MG63 (cell line): ENCODE data around the gene RAC3. TPM values are rescaled to one million over a fixed set of nuclear protein-coding genes. Genes with fewer than 3 reads are reported as not detected.
A peak's percentile ranks its signal among the peaks of the same experiment; 100 is the strongest.

ENCODE experiments used
- DNase-seq: peaks from one replicate; pipeline ENCODE4 v3.0.0-alpha.2; 2020
- H3K27me3 ChIP-seq: fragments of 250-450 bp; sonication (Bioruptor Pico); 2 replicates; pipeline ENCODE4 v1.5.1; 2020; ENCODE audit warnings: mild to moderate bottlenecking, moderate library complexity
- H3K36me3 ChIP-seq: fragments of 250-450 bp; sonication (Bioruptor Pico); 2 replicates; pipeline ENCODE4 v1.5.1; 2020; ENCODE audit warnings: mild to moderate bottlenecking, moderate library complexity
- H3K4me3 ChIP-seq: fragments of 250-450 bp; sonication (Bioruptor Pico); 2 replicates; pipeline ENCODE4 v1.5.1; 2020; ENCODE audit warnings: mild to moderate bottlenecking, moderate library complexity
- H3K9me3 ChIP-seq: fragments of 250-450 bp; sonication (Bioruptor Pico); 2 replicates; pipeline ENCODE4 v1.5.1; 2020; ENCODE audit warnings: mild to moderate bottlenecking, moderate library complexity
- total RNA-seq: library from RNA; depleted of rRNA; stranded (reverse); fragments of >200 nt; shearing (Covaris generic); gene quantifications from 2 replicates; pipeline ENCODE4 v1.2.3, GENCODE V29; 2014; ENCODE audit warnings: low replicate concordance

The RAC3 gene
- total RNA-seq, 1 experiment from 2014 or later = 18.4 TPM

GRCh38 chr17:82018152-82018988 is 13.1 kb upstream of the RAC3 start:
- no peaks in the 10 kb centered on the region for H3K9me3 ChIP-seq
- no peak for DNase-seq
- peaks cover 21% of the 10 kb centered on the region for H3K36me3 ChIP-seq
- no peak overlapping the region for H3K4me3 ChIP-seq
- no peaks in the 10 kb centered on the region for H3K27me3 ChIP-seq

DNA sequence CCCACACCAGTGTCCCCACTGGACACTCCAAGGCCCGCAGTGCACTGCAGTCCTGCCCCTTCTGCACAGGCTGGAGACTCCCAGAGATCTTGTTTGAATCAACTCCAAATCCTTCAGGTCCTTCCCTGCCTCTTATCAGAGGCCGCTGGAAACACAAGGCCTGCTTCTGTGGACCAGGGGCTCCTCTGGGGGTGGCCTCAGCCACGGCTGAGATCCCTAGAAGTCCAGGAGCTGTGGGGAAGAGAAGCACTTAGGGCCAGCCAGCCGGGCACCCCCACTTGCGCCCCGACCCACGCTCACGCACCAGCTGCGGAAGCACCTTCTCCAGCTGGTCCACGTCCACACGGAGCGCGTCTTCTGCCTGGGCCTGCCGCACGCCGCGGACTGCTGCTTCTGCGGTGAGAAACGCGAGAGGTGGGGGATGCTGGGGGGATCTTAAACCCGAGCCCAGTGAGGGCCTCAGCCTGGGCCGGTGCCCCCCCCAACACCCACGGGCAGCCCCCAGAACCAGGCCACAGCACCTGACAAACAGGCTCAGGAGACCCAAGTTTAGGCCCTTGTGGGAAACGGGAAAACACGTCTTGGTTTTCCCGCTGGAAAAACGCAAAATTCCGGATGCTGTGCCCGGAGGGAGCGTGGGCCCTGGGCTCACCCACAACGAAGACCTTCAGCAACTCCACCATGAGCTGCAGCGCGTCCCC is 12.3 kb upstream of the RAC3 start:
- Histone ChIP-seq H3K9me3 (no peaks in the 10 kb centered on the region), H3K4me3 (no peak overlapping the region), H3K27me3 (no peaks in the 10 kb centered on the region), H3K36me3 (peaks cover 21% of the 10 kb centered on the region)
- DNase-seq = no peak

- Histone ChIP-seq H3K9me3 (no peaks in the 10 kb centered on the region), H3K4me3 (no peak overlapping the region), H3K36me3 (peaks cover 21% of the 10 kb centered on the region), H3K27me3 (no peaks in the 10 kb centered on the region)
- peak; percentile 62 for DNase-seq
These were observed 11.5 kb upstream of the RAC3 start for GRCh38 chr17:82019690-82020571.

DNA sequence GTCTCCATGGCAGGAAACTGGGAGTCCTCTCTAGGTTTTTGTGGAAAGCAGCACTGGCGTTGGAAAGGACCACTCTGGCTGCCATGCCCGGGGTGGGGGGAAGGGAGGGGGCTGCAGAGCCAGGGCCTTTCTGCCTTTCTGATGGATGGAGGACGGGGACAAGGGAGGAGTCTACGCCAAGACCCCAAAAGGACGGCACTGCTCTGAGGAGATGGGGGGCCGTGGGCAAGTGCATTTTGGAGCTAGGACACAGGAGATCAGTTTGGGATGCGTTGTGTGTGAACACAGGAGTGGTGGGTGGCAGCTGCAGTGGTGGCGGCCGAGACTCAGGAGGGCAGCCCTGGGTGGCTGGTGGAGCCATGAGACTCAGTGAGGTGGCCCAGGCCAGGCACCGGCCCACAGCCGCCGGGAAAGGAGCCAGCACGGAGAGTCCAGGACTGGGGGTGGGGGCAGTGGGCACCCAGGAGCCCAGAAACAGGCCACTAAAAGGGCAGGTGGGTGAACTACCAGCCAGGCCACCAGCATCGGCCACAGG is 10.8 kb upstream of the RAC3 start:
- peak overlapping the region; percentile 94; the same call in 1 of the 2 replicates for H3K4me3 ChIP-seq
- no peaks in the 10 kb centered on the region for H3K27me3 ChIP-seq
- no peak for DNase-seq
- H3K36me3 ChIP-seq = peaks cover 21% of the 10 kb centered on the region
- H3K9me3 ChIP-seq = no peaks in the 10 kb centered on the region

DNA sequence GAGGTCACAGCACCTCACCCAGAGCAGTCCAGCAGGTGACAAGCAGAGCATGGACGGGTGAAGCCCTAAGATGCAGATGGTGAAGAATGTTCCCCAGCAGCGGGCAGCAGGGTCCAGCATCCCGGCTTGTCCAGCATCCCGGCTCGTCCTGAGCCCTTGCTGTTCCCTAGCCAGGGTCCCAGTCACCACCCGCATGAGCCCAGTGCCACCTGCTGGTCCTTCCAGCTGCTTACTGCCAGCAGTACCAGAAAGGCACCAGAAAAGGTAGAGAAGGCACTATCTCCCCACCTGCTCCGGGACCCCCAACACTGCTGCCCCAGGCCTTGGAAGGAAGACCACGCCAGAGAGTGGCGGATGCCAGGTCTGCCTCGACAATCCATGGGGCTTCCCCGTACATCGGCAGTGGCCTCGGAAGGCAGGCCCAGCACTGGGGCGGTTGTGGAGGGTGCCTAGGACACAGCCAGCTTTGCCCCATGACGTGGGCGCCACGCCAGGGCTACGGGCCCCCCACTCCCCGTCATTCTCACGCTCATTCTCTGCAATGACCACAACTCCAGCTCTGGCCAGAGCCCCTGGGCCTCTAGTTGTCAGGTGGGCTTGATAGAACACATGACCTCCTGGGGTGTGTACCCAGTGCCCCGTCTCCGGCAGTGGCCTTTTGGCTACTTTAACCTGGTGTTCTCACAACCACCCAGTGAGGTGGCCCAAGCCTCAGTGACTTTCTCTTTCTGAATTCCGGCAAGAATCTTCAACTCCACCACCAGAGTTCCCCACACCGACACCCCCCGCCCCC is 10.2 kb upstream of the RAC3 start:
- Histone ChIP-seq H3K9me3 (no peaks in the 10 kb centered on the region), H3K36me3 (peaks cover 21% of the 10 kb centered on the region), H3K4me3 (peak overlapping the region; percentile 94), H3K27me3 (no peaks in the 10 kb centered on the region)
- peak; percentile 75 for DNase-seq

- Histone ChIP-seq H3K27me3 (no peaks in the 10 kb centered on the region), H3K36me3 (peaks cover 25% of the 10 kb centered on the region), H3K4me3 (peak overlapping the region; percentile 94), H3K9me3 (no peaks in the 10 kb centered on the region)
- peak; percentile 46 for DNase-seq
These were observed 9.6 kb upstream of the RAC3 start for GRCh38 chr17:82021900-82022309.

DNA sequence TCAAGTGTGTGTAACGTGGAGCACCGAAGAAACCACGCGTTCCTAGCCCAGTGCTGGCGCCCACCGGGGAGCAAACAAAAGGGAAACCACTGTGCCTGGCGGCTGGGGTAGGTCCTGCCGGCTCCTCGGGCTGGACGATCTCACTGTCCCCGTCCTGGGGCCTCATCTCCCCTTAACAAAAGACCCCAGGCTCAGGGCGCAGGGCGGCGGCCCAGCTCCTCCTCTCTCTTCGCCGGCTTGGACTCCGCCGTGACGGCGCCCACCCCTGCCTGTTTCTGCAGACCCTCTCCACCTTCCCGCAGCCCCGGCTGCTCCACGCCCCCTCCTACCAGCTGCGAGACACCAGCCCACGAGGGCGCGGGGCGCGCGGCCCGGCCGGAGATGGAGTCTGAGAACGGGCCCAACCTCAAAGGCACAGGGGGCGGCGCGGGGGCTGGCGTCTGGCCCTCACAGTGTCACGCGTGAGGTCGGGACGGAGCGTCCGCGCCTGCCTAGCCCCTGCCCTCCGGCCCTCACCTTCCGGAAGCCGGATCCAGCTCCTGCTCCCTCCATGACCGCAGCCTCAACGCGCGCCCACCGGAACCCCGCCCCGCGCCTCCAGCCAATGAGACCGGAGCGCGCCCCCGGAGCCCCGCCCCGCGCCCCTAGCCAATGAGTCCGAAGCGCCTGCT is 9.0 kb upstream of the RAC3 start, which contains the start of gene CENPX:
Gene CENPX (minus strand): TSS at position 569 of the 671 bp plus-strand sequence. CDS start 17 bp downstream, at position 552.
- Histone ChIP-seq H3K4me3 (peak within 1 kb of the TSS; percentile 94), H3K27me3 (no peaks in the 10 kb centered on the region), H3K36me3 (peaks cover 25% of the 10 kb centered on the region), H3K9me3 (no peaks in the 10 kb centered on the region)
- no peak for DNase-seq

GRCh38 chr17:82022981-82023446 is 8.5 kb upstream of the RAC3 start, which contains the start of gene LRRC45:
Gene LRRC45 (plus strand): TSS chr17:82023305. CDS start chr17:82023644, 339 bp downstream.
- Histone ChIP-seq H3K4me3 (peak within 1 kb of the TSS; percentile 94), H3K27me3 (no peaks in the 10 kb centered on the region), H3K36me3 (peaks cover 22% of the 10 kb centered on the region), H3K9me3 (no peaks in the 10 kb centered on the region)
- DNase-seq = peak; percentile 100

- Histone ChIP-seq H3K4me3 (peak overlapping the region; percentile 73), H3K27me3 (no peaks in the 10 kb centered on the region), H3K9me3 (no peaks in the 10 kb centered on the region), H3K36me3 (peaks cover 17% of the 10 kb centered on the region)
- DNase-seq = no peak
These were observed 7.8 kb upstream of the RAC3 start for GRCh38 chr17:82023447-82024241.

DNA sequence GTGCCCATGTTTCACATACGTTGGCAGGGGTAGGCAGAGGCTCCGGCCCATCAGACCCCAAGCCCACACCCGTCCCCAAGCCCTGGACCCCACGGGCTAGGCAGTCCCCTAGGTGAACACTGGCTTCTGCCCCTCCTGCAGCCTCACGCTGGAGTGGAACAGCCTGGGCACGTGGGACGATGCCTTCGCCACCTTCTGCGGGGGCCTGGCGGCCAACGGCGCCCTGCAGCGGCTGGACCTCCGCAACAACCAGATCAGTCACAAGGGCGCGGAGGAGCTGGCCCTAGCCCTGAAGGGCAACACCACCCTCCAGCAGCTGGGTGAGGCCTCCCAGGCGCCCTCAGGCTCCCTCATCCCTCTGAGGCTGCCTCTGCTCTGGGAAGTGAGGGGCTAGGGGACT is 6.6 kb upstream of the RAC3 start:
- no peak for DNase-seq
- Histone ChIP-seq H3K4me3 (no peak overlapping the region), H3K9me3 (no peaks in the 10 kb centered on the region), H3K27me3 (no peaks in the 10 kb centered on the region), H3K36me3 (peaks cover 9% of the 10 kb centered on the region)

GRCh38 chr17:82025401-82026107 is 5.9 kb upstream of the RAC3 start:
- no peaks in the 10 kb centered on the region for H3K27me3 ChIP-seq
- H3K9me3 ChIP-seq = no peaks in the 10 kb centered on the region
- DNase-seq = no peak
- peaks cover 6% of the 10 kb centered on the region for H3K36me3 ChIP-seq
- H3K4me3 ChIP-seq = no peak overlapping the region

- Histone ChIP-seq H3K4me3 (no peak overlapping the region), H3K36me3 (peaks cover 9% of the 10 kb centered on the region), H3K9me3 (no peaks in the 10 kb centered on the region), H3K27me3 (no peaks in the 10 kb centered on the region)
- DNase-seq = no peak
These were observed 3.2 kb upstream of the RAC3 start for GRCh38 chr17:82028246-82028645.

DNA sequence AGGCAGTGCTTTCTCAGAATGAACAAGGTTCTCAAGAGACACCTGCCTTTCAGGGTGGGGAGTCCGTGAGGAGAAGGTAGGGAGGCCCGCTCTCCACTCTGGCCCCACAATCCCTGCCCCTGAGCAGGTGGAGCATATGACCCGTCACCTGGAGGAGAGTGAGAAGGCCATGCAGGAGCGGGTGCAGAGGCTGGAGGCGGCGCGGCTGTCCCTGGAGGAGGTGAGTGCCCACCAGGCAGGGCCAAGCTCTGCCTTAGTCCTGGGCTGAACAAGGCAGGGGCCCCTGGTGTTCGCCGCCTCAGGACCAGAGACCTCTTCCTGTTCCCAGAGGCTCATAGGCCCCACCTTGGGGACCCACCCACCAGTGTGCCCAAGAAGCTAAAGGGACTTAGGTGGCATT is 2.5 kb upstream of the RAC3 start:
- H3K36me3 ChIP-seq = peaks cover 9% of the 10 kb centered on the region
- H3K9me3 ChIP-seq = no peaks in the 10 kb centered on the region
- no peak overlapping the region for H3K4me3 ChIP-seq
- DNase-seq = no peak
- H3K27me3 ChIP-seq = no peaks in the 10 kb centered on the region

DNA sequence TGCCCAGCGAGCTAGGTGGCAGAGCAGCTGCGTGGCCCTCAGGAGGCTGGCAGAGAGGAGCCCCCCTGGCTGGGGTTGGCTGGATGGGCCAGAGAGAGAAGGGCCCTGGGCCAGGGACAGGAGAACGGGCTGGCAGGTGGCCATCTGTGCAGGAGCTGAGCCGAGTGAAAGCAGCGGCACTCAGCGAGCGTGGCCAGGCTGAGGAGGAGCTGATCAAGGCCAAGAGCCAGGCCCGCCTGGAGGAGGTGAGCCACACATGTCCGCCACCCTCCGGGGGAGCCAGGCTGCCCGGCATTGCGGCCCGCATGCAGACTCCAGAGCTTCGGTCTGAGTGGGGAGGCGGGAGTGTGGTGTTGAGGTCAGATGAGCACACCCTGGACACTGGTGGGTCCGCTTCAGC is 2.1 kb upstream of the RAC3 start:
- H3K9me3 ChIP-seq = no peaks in the 10 kb centered on the region
- no peaks in the 10 kb centered on the region for H3K27me3 ChIP-seq
- no peak overlapping the region for H3K4me3 ChIP-seq
- no peak for DNase-seq
- peaks cover 9% of the 10 kb centered on the region for H3K36me3 ChIP-seq
